ENCODE measurements around the gene SMOC1.

GRCh38 chr14:69870613-69871012 lies 8.6 kb upstream of the SMOC1 start:
- TF ChIP-seq POLR2A (IDR thresholded peaks at IDR 0.05; ENCODE audit: control extremely low read depth in 1 of 2, low read depth in 2 of 2, low read length in 2 of 2), result no peak
- TF ChIP-seq TAF1 (IDR thresholded peaks at IDR 0.05; ENCODE audit: low read depth, low read length), result no peak
- no peak for TF ChIP-seq CTCF (IDR thresholded peaks at IDR 0.05; ENCODE audit: control extremely low read depth in 1 of 3, insufficient read depth in 1 of 3, low read depth in 1 of 3, low read length in 3 of 3)
- no peak for TF ChIP-seq POLR2AphosphoS5 (IDR thresholded peaks at IDR 0.05; ENCODE audit: low read depth, low read length)
- TF ChIP-seq EP300 (IDR thresholded peaks at IDR 0.05; ENCODE audit: borderline replicate concordance in 1 of 2, low read depth in 2 of 2, low read length in 2 of 2), result no peak
- TF ChIP-seq SIN3A (conservative IDR thresholded peaks at IDR 0.05 in 1 of 2, IDR thresholded peaks at IDR 0.05 in 1 of 2; ENCODE audit: low read depth in 1 of 2, low read length in 2 of 2), result no peak
- TF ChIP-seq SP4 (IDR thresholded peaks at IDR 0.05; ENCODE audit: low read length), result no peak
- no peak for TF ChIP-seq TCF12 (IDR thresholded peaks at IDR 0.05; ENCODE audit: low read depth, low read length)
- no peak for TF ChIP-seq TBP (IDR thresholded peaks at IDR 0.05; ENCODE audit: low read depth, low read length)
- TF ChIP-seq USF2 (IDR thresholded peaks at IDR 0.05; ENCODE audit: low read length), result no peak
- TF ChIP-seq HDAC2 (IDR thresholded peaks at IDR 0.05; ENCODE audit: borderline replicate concordance in 1 of 2, low read depth in 2 of 2, low read length in 2 of 2), result no peak
- TF ChIP-seq CBX5 (IDR thresholded peaks at IDR 0.05; ENCODE audit: low read depth, low read length), result no peak
- no peak for TF ChIP-seq ATF3 (IDR thresholded peaks at IDR 0.05; ENCODE audit: insufficient read depth, low read depth, low read length)

All from H1 (cell line).